A673 (cell line): ENCODE data around the gene OPRL1.

Experiments used
- CTCF ChIP-seq: fragments of 300-800, 200-600 bp; sonication (generic); conservative IDR thresholded peaks from 2 replicates; pipeline ENCODE4 v1.5.1; 2017; ENCODE audit warnings: low read depth, mild to moderate bottlenecking, antibody characterized with exemption, low read length, moderate library complexity, mixed read lengths
- EZH2 ChIP-seq: fragments of 200-600 bp; sonication (generic); IDR thresholded peaks from 2 replicates; pipeline ENCODE4 v1.6.1; 2017; ENCODE audit warnings: borderline replicate concordance, low read depth, mild to moderate bottlenecking, mixed read lengths, antibody characterized with exemption, low read length; ENCODE audit not compliant: poor library complexity, severe bottlenecking

GRCh38 chr20:64112691-64113443, 33.0 kb downstream of the OPRL1 start:
- TF ChIP-seq CTCF (no peak), EZH2 (no peak)
